ENCODE data around the gene DNASE2. TPM values are rescaled to one million over a fixed set of nuclear protein-coding genes. Genes with fewer than 3 reads are reported as not detected.
"Not testable (repeated sequence)": the region's sequence is repeated elsewhere in the genome, so short reads cannot be mapped to it uniquely, and the experiment has no call there.

DNASE2 gene
- 17.2 and 18.9 TPM in 2 replicates for total RNA-seq (2014; rRNA removed)
- polyA plus RNA-seq (2012): 26.2 TPM

GRCh38 chr19:12881172-12881808 lies at the start of gene DNASE2:
TSS of gene DNASE2 (minus strand) at chr19:12881449. CDS start at chr19:12881375, 74 bp downstream.
- DNase-seq (ENCODE audit: low read depth): peak; percentile 91

- DNase-seq (ENCODE audit: low read depth): no peak
Measured at GRCh38 chr19:12930002-12930645, 48.9 kb upstream of the DNASE2 start.

GRCh38 chr19:12924621-12925310 lies 43.5 kb upstream of the DNASE2 start:
- DNase-seq (ENCODE audit: low read depth): no peak

- no peak for DNase-seq (ENCODE audit: low read depth)
Measured at GRCh38 chr19:12922959-12923358, 41.7 kb upstream of the DNASE2 start.

GRCh38 chr19:12921047-12921446 lies 39.8 kb upstream of the DNASE2 start:
- no peak for DNase-seq (ENCODE audit: low read depth)

- no peak for DNase-seq (ENCODE audit: low read depth)
Measured at GRCh38 chr19:12918253-12918652, 37.0 kb upstream of the DNASE2 start.

GRCh38 chr19:12915860-12916259 lies 34.6 kb upstream of the DNASE2 start:
- not testable (repeated sequence) for DNase-seq (ENCODE audit: low read depth)

- no peak for DNase-seq (ENCODE audit: low read depth)
Measured at GRCh38 chr19:12913851-12914690, 32.8 kb upstream of the DNASE2 start.

- no peak for DNase-seq (ENCODE audit: low read depth)
Measured at GRCh38 chr19:12913011-12913561, 31.8 kb upstream of the DNASE2 start.

- no peak for DNase-seq (ENCODE audit: low read depth)
Measured at GRCh38 chr19:12912571-12912970, 31.3 kb upstream of the DNASE2 start.

GRCh38 chr19:12907166-12907565 lies 25.9 kb upstream of the DNASE2 start:
- DNase-seq (ENCODE audit: low read depth): no peak

- DNase-seq (ENCODE audit: low read depth): no peak
Measured at GRCh38 chr19:12899891-12900518, 18.8 kb upstream of the DNASE2 start.

GRCh38 chr19:12896460-12896859 lies 15.2 kb upstream of the DNASE2 start:
- DNase-seq (ENCODE audit: low read depth): no peak

- DNase-seq (ENCODE audit: low read depth): no peak
Measured at GRCh38 chr19:12893582-12893981, 12.3 kb upstream of the DNASE2 start.

GRCh38 chr19:12891553-12892021 lies 10.3 kb upstream of the DNASE2 start:
- no peak for DNase-seq (ENCODE audit: low read depth)

- peak; percentile 98 for DNase-seq (ENCODE audit: low read depth)
Measured at GRCh38 chr19:12890787-12891552, 9.7 kb upstream of the DNASE2 start, which contains the start of gene GCDH. TSS of gene GCDH (plus strand) at chr19:12891160. CDS start at chr19:12891305, 145 bp downstream.

GRCh38 chr19:12890299-12890786 lies 9.1 kb upstream of the DNASE2 start:
- not testable (repeated sequence) for DNase-seq (ENCODE audit: low read depth)

- no peak for DNase-seq (ENCODE audit: low read depth)
Measured at GRCh38 chr19:12888006-12888603, 6.9 kb upstream of the DNASE2 start.
